T-helper 2 cell treated with Interferon-gamma antibody and Interleukin-4, amounts not matched to agents 100 ng/mL and 5 ng/mL, for 36 hours (primary cell): ENCODE data around the gene OAS3. TPM values are rescaled to one million over a fixed set of nuclear protein-coding genes. Genes with fewer than 3 reads are reported as not detected.

ENCODE experiments used
- intact Hi-C: fragments of 100-400 bp; cut with micrococcal nuclease; formaldehyde crosslinking; loops from one replicate; pipeline ENCODE4 v1.15.1; 2023
- total RNA-seq: library from RNA; stranded (reverse); gene quantifications from 2 replicates; pipeline ENCODE4 v1.2.3, GENCODE V29; 2022

Gene OAS3
- total RNA-seq, 1 donor from 2014 or later = 117 TPM

GRCh38 chr12:112979041-112979680, 40.9 kb downstream of the OAS3 start:
- intact Hi-C loops = loop anchor here (5.0 to 10.0 kb wide), 2 partner anchors 206 to 378 kb away; partner anchors contain the start of genes DDX54, PLBD2 and RITA1

- intact Hi-C loops = no loop called here
Observed at GRCh38 chr12:112980491-112981158, 42.4 kb downstream of the OAS3 start.

DNA sequence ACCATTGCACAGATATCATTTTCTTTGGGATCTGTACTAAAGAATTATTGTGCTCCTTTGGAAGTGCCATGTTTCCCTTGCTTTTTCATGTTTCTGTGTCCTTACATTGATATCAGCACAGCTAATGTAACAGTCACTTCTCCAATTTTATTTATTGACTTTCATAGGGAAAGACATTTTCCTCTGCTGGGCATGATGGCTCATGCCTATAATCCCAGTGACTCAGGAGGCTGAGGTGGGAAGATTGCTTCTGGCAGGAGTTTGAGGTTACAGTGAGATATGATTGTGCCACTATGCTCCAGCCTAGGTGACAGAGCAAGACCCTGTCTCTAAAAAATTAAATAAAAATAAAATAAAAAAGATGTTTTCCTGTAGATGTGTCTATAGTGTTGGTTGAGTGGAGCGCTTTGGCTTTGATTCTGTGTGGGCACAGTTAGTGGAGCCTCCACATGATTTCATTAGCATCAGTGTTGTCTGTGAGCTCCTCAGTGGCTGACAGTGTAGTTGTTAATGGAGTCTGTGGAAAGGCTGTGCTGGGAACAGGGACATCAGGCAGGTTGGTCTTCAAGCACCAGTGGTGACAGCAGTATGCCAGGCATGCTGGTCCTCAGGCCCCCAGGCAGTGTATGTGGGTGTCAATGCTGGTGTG, 47.5 kb downstream of the OAS3 start:
- intact Hi-C loops = no loop called here

GRCh38 chr12:112986291-112986800, 48.1 kb downstream of the OAS3 start:
- intact Hi-C loops = no loop called here

- intact Hi-C loops = no loop called here
Observed at GRCh38 chr12:112987561-112987960, 49.3 kb downstream of the OAS3 start.

DNA sequence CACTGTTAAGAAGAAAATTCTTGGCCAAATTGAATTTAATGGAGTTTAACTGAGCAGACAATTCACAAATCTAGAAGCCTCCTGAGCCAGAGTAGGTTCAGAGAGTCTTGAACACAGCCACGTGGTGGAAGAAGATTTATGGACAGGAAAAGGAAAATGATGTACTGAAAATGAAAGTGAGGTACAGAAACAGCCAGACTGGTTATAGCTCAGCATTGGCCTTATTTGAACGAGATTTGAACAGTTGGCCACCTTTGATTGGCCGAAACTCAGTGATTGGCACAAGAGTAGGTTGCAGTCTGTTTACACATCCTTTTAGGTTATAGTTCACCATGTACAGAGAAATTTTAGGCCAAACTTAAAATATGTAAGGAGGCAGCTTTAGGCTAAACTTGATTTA, 50.0 kb downstream of the OAS3 start:
- intact Hi-C loops = loop anchor here (1.0 kb wide), 1 partner anchor 10 kb away; the partner anchor contains the start of gene OAS2

DNA sequence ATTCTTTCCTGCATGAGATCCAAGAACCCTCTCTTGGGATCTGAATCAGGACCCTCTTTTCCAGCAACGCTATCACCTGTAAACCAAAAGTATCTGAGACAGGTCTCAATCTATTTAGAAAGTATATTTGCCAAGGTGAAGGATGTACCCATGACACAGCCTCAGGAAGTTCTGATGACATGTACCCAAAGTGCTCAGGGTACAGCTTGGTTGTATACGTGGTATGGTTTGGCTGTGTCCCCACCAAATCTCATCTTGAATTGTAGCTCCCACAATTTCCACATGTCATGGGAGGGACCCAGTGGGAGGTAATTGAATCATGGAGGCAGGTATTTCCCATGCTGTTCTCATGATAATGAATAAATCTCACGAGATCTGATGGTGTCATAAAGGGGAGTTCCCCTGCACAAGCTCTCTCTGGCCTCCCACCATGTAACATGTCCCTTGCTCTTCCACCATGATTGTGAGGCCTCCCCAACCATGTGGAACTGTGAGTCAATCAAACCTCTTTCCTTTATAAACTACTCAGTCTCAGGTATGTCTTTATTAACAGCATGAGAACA, 50.6 kb downstream of the OAS3 start:
- intact Hi-C loops = loop anchor here (1.0 kb wide), 1 partner anchor 11 kb away; the partner anchor contains the start of gene OAS2

GRCh38 chr12:112989806-112990205, 51.5 kb downstream of the OAS3 start:
- intact Hi-C loops = loop anchor here (5.0 kb wide), 1 partner anchor 182 kb away; no protein-coding TSS in a partner anchor

DNA sequence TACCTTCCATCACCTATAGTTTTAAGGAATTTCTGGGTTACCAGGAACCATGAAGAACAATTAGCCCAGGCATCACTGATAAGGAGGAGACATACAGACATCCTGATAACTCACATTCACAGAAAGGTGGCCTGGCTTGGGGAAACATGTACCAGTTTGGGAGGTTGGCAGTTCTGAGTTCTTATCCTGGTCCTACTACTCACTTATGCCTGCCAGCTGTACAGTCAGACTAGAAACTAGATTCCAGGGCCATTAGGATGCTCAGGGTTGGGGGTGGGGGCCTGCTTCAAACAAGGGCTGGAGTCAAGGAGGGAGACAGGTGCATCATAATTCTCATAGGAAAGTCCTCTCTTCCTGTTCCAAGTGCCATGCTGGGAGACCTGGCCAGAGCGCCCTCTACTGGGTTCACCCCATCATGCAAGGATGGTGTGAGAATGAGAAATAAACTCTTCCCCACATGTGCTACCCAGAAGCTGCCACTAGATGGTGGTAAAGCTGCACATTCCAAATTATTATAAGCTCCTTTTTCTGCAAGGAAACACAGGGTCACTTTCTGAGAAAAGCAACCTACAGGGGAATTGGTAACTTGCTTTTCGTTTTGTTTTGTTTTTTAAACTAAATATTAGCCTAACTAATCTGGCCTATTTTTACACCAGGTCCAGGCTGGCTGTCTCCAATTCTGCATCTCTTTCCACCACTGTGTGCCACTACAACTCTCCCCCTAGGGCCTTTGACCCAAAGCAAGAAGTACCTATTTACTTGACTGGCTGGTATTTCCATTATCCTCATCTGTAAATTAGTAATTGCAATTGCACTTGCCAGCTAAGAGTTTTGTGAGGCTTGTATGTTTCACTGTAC, 54.5 kb downstream of the OAS3 start:
- intact Hi-C loops = loop anchor here (1.0 to 5.0 kb wide), 2 partner anchors 14 to 180 kb away; partner anchors contain the start of gene OAS2

- intact Hi-C loops = no loop called here
Observed at GRCh38 chr12:112995008-112995407, 56.7 kb downstream of the OAS3 start.

GRCh38 chr12:112996501-112996900, 58.2 kb downstream of the OAS3 start:
- intact Hi-C loops = no loop called here

GRCh38 chr12:112997506-112997905, 59.2 kb downstream of the OAS3 start:
- intact Hi-C loops = no loop called here

DNA sequence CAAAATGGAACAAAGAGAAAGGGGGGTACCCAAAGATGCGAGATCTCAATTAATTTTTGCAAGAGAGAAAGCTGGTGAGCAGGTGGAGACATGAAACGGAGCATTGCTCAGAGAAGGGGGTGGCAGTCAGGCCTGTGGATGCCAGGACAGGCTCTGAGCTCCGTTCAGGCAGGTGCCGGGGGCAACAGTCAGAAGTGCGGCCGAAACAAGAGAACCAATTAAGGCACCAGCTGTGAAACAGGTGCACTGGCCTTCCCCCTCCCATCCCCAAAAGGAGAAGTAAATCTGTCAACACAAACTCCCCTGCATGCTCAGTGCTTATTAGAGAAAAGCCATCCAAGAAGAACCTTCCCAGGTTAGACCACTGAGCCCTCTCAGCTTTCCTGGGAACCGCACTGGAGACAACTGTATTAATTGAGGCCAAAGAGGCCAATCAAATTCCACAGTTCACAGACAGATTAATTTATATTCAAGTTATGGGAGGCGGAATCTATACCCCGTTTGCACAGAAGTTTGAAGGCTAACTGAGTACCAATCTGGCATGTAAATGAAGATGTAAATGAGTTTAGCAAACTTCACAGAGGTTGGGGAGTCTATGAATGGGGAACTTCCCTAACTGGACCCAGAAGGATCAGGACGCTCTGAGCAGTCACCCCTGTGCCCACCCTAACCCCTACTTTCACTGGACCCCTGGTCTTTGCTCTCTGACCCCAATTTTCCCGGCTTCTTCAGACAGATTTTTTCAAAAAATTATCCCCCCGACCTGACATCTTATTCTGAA, 60.9 kb downstream of the OAS3 start:
- intact Hi-C loops = no loop called here

GRCh38 chr12:113000433-113000832, 62.2 kb downstream of the OAS3 start:
- intact Hi-C loops = no loop called here

DNA sequence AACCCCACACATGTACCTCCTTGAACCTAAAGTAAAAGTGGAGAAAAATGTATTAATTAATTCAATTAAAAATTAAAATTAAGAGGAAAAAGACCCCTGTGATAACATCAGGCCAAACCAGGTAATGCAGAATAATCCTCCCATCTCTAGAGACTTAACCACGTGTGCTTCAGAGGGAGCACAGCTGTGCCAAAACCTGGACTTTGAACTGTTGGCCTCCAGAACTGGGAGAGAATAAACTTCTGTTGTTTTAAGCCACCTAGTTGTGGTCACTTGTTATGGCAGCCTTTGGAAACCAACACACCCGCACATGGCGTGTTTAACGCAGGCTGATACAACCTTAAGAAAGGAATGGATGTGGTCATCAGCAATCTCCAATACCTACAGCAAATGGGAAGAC, 63.9 kb downstream of the OAS3 start:
- intact Hi-C loops = no loop called here

- intact Hi-C loops = no loop called here
Observed at GRCh38 chr12:113002676-113003075, 64.4 kb downstream of the OAS3 start.

DNA sequence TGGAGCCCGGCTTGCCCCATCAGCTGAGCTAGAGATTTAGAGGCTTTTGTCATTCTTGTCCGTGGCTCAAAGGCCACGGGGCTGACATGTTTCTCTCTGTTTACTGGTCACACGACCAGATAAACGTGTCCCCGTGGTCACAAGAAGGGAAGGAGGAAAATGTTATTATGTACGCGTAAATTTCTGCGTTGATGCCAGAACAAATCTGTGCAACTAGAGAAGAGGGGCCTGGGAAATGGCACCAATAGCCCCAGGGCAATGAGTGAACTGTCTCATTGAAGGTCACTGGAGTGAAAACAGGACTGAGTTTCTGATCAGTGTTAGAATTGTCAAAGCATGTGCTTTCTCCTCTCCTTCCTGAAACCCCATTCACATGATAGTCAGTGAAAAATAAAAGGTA, 65.4 kb downstream of the OAS3 start:
- intact Hi-C loops = no loop called here

- intact Hi-C loops = no loop called here
Observed at GRCh38 chr12:113005762-113006161, 67.5 kb downstream of the OAS3 start.

- intact Hi-C loops = no loop called here
Observed at GRCh38 chr12:113006206-113006605, 67.9 kb downstream of the OAS3 start.

GRCh38 chr12:113006641-113007040, 68.4 kb downstream of the OAS3 start:
- intact Hi-C loops = no loop called here
